ENCODE results near the gene TESMIN. TPM values are rescaled to one million over a fixed set of nuclear protein-coding genes. Genes with fewer than 3 reads are reported as not detected.

Gene TESMIN
- total RNA-seq, 1 experiment from 2014 or later, result 8.0 TPM

DNA sequence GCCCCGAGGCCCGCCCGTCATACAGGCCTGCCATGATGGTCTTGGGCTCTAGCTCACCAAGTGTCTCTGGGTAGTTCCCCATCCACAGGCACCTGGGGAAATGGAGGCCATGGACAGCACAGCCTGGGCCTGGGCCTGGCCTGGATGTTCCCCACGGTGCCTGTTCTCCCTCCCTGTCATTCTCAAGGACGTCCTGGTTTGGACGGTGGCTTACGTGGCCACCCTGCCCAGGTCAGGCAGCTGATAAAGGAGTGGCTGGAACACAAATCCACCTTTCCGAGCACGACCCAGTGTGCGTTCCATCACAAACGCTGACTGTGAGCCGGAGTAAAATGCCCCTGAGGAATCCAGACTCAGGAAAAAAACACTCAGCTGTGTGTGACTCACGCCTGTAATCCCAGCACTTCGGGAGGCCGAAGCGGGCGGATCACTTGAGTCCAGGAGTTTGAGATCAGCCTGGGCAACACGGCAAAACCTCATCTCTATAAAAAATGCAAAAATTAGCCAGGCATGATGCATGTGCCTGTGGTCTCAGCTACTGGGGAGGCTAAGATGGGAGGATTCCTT lies 41.2 kb upstream of the TESMIN start:
- BruUV-seq (replicated peaks), result no TSS peak
- POLR2A ChIA-PET (ENCODE audit: low non-redundant PET), result no interaction called here

DNA sequence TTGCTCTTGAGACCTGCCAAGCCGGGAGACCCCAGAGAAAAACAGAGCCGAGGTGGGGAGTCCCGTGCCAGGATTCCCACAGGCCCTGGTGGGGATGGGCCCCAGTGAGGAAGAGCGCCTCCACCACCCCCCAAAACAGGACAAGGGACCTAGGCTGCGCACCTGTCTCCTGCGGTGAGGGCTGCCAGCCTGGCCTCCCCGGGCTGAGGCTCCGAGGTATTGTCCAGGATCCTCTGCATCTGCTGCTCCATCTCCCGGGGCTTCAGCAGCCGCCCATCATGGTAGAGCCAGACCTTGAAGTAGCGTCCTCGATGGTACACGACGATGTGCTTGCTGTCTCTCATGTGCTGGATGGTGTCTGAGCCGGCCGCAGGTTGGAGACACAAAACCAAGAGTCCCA lies 33.3 kb upstream of the TESMIN start:
- ChIA-PET CTCF (no interaction called here), POLR2A (ENCODE audit: low non-redundant PET) (no interaction called here)
- TF ChIP-seq, protein P1, sequence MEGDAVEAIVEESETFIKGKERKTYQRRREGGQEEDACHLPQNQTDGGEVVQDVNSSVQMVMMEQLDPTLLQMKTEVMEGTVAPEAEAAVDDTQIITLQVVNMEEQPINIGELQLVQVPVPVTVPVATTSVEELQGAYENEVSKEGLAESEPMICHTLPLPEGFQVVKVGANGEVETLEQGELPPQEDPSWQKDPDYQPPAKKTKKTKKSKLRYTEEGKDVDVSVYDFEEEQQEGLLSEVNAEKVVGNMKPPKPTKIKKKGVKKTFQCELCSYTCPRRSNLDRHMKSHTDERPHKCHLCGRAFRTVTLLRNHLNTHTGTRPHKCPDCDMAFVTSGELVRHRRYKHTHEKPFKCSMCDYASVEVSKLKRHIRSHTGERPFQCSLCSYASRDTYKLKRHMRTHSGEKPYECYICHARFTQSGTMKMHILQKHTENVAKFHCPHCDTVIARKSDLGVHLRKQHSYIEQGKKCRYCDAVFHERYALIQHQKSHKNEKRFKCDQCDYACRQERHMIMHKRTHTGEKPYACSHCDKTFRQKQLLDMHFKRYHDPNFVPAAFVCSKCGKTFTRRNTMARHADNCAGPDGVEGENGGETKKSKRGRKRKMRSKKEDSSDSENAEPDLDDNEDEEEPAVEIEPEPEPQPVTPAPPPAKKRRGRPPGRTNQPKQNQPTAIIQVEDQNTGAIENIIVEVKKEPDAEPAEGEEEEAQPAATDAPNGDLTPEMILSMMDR (conservative IDR thresholded peaks at IDR 0.05; ENCODE audit: low read depth, low read length), result no peak
- no peak for TF ChIP-seq EZH2 (IDR thresholded peaks at IDR 0.05; ENCODE audit: borderline replicate concordance, low read depth, low read length, poor library complexity, severe bottlenecking)
- no peak for DNase-seq (ENCODE audit: low spot score)
- H3K27me3 ChIP-seq (replicated peaks; ENCODE audit: insufficient read depth, low read depth, low read length, poor library complexity), result no peaks in the 10 kb centered on the region
- no peak overlapping the region for H3K27ac ChIP-seq (ENCODE audit: low read depth, low read length, poor library complexity, severe bottlenecking)
- no peaks in the 10 kb centered on the region for H3K36me3 ChIP-seq (ENCODE audit: insufficient read depth, low read length, poor library complexity, severe bottlenecking)
- H3K9me3 ChIP-seq (ENCODE audit: low read depth, low read length, poor library complexity, severe bottlenecking), result no peaks in the 10 kb centered on the region
- intact Hi-C loops (cut with micrococcal nuclease; ENCODE audit: unreplicated experiment), result no loop called here
- no TSS peak for BruUV-seq (replicated peaks)
- H3K4me3 ChIP-seq (ENCODE audit: low read depth, low read length, poor library complexity, severe bottlenecking), result no peak overlapping the region
- no peaks in the 10 kb centered on the region for H3K4me1 ChIP-seq (ENCODE audit: insufficient read depth, low read length, poor library complexity, severe bottlenecking)

More for the DNA sequence above, 41.2 kb upstream of the TESMIN start:
- no peak for DNase-seq (ENCODE audit: low spot score)
- Histone ChIP-seq H3K9me3 (ENCODE audit: low read depth, low read length, poor library complexity, severe bottlenecking) (no peaks in the 10 kb centered on the region), H3K27me3 (replicated peaks; ENCODE audit: insufficient read depth, low read depth, low read length, poor library complexity) (no peaks in the 10 kb centered on the region), H3K4me1 (ENCODE audit: insufficient read depth, low read length, poor library complexity, severe bottlenecking) (no peaks in the 10 kb centered on the region), H3K4me3 (ENCODE audit: low read depth, low read length, poor library complexity, severe bottlenecking) (no peak overlapping the region), H3K27ac (ENCODE audit: low read depth, low read length, poor library complexity, severe bottlenecking) (no peak overlapping the region), H3K36me3 (ENCODE audit: insufficient read depth, low read length, poor library complexity, severe bottlenecking) (no peaks in the 10 kb centered on the region)
- CTCF ChIA-PET, result no interaction called here
- intact Hi-C loops (cut with micrococcal nuclease; ENCODE audit: unreplicated experiment), result no loop called here
- TF ChIP-seq, protein P1 (conservative IDR thresholded peaks at IDR 0.05; ENCODE audit: low read depth, low read length), result no peak
- TF ChIP-seq EZH2 (IDR thresholded peaks at IDR 0.05; ENCODE audit: borderline replicate concordance, low read depth, low read length, poor library complexity, severe bottlenecking), result no peak

DNA sequence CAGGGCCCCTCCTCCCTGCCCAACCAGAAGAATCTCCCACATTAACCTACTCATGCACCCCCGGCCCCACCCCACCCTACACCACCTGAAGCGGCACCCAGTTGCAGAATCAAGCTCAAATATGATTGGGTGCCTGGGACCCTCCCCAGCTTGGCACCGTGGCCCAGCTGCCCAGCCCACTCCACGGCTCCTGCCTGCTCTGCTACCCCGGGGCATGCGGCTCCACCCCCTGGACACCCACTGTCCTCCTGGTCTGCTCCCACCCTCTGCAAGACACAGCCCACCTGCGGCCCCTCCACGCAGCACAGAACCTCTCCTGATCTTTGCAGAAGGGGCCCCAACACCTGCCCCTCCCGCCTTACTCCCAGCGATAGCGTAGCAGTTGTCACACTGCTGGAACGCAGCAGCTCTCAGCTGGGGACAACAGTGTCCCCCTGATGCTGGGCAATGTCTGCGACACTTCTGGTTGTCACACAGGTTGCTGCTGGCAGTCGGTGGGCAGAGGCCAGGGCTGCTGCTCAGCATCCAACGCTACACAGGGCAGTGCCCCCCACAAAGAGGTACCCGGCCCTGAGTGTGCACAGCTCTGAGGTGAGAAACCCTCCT lies 32.0 kb upstream of the TESMIN start:
- Histone ChIP-seq H3K27me3 (replicated peaks; ENCODE audit: insufficient read depth, low read depth, low read length, poor library complexity) (no peaks in the 10 kb centered on the region), H3K9me3 (ENCODE audit: low read depth, low read length, poor library complexity, severe bottlenecking) (no peaks in the 10 kb centered on the region), H3K4me3 (ENCODE audit: low read depth, low read length, poor library complexity, severe bottlenecking) (no peak overlapping the region), H3K4me1 (ENCODE audit: insufficient read depth, low read length, poor library complexity, severe bottlenecking) (no peaks in the 10 kb centered on the region), H3K27ac (ENCODE audit: low read depth, low read length, poor library complexity, severe bottlenecking) (no peak overlapping the region), H3K36me3 (ENCODE audit: insufficient read depth, low read length, poor library complexity, severe bottlenecking) (no peaks in the 10 kb centered on the region)
- POLR2A ChIA-PET (ENCODE audit: low non-redundant PET), result no interaction called here
- intact Hi-C loops (cut with micrococcal nuclease; ENCODE audit: unreplicated experiment), result no loop called here
- TF ChIP-seq, protein P1 (conservative IDR thresholded peaks at IDR 0.05; ENCODE audit: low read depth, low read length), result no peak
- TF ChIP-seq EZH2 (IDR thresholded peaks at IDR 0.05; ENCODE audit: borderline replicate concordance, low read depth, low read length, poor library complexity, severe bottlenecking), result no peak
- CTCF ChIA-PET, result no interaction called here
- BruUV-seq (replicated peaks), result no TSS peak
- DNase-seq (ENCODE audit: low spot score), result no peak
